Tibial nerve (tissue), 4 donors: ENCODE data around the gene DYNC1I1.

Source experiments
- CTCF ChIP-seq, 5 experiments: fragments of 200-600 bp in 3 of 5; fragments of 450-650 bp in 2 of 5; sonication (generic) in 3 of 5; IDR thresholded peaks; one replicate each; pipeline ENCODE4 v1.5.1; 2016 to 2019; ENCODE audit warnings: antibody characterized with exemption in 5 of 5, mild to moderate bottlenecking in 3 of 5, moderate library complexity in 2 of 5
- EP300 ChIP-seq, 2 donors: sonication (generic); formaldehyde crosslinking; IDR thresholded peaks; one replicate each; pipeline ENCODE4 v1.6.1; 2017; ENCODE audit warnings: antibody characterized with exemption in 2 of 2, mild to moderate bottlenecking in 1 of 2
- POLR2A ChIP-seq, 2 donors: fragments of 450-650 bp; IDR thresholded peaks; one replicate each; pipeline ENCODE4 v1.6.1; 2017; ENCODE audit warnings: antibody characterized with exemption in 2 of 2, mild to moderate bottlenecking in 2 of 2, moderate library complexity in 2 of 2

- TF ChIP-seq CTCF (IDR thresholded peaks at IDR 0.05) (no peak), POLR2A (IDR thresholded peaks at IDR 0.05) (no peak), EP300 (IDR thresholded peaks at IDR 0.05) (no peak)
Observed at GRCh38 chr7:95788258-95788657, 15.9 kb downstream of the DYNC1I1 start.
